IMR-90 (cell line): ENCODE results near the gene KDM4B. TPM values are rescaled to one million over a fixed set of nuclear protein-coding genes. Genes with fewer than 3 reads are reported as not detected.
A peak's percentile ranks its signal among the peaks of the same experiment; 100 is the strongest.

ENCODE experiments used
- ATAC-seq: fragments of 200-7000 bp; cut with Tn5 transposase; 2 replicates; pipeline ENCODE4 v1.9.1; 2020; ENCODE audit warnings: low read depth, mild to moderate bottlenecking, moderate library complexity
- BruUV-seq: library from RNA; stranded (reverse); fragments of 400-500 nt; replicated peaks from 2 replicates; lab custom pipeline; 2021; lab: Mats Ljungman, UMichigan
- CTCF ChIA-PET: fragments of 300-600 bp; formaldehyde crosslinking; extraction: SDS; loops from one replicate; lab custom pipeline; 2021; ENCODE audit warnings: antibody characterized with exemption; lab: Yijun Ruan, JAX
- POLR2A ChIA-PET: fragments of 300-600 bp; sonication (Branson Sonifier 250); formaldehyde crosslinking; loops from one replicate; lab custom pipeline; 2022; ENCODE audit warnings: antibody characterized with exemption; ENCODE audit not compliant: unreplicated experiment; lab: Charles Lee
- DNase-seq: peaks from one replicate; pipeline ENCODE4 v3.0.0; 2013
- H2AFZ ChIP-seq: replicated peaks from 2 replicates; pipeline ENCODE3; 2013; ENCODE audit warnings: low read length, mild to moderate bottlenecking; ENCODE audit not compliant: poor library complexity
- H2AK5ac ChIP-seq: 2 replicates; pipeline ENCODE4 v1.6.1; 2013; ENCODE audit warnings: low read depth, low read length, inconsistent platforms
- H2AK9ac ChIP-seq: replicated peaks from 2 replicates; pipeline ENCODE3; 2013; ENCODE audit warnings: mild to moderate bottlenecking, low read depth, low read length, moderate library complexity; ENCODE audit not compliant: poor library complexity
- H2BK120ac ChIP-seq: 2 replicates; pipeline ENCODE4 v1.6.1; 2013; ENCODE audit warnings: low read depth, low read length, inconsistent platforms
- H2BK15ac ChIP-seq: 3 replicates; pipeline ENCODE4 v1.6.1; 2013; ENCODE audit warnings: low read depth, low read length, inconsistent platforms
- H2BK20ac ChIP-seq: 2 replicates; pipeline ENCODE4 v1.6.1; 2013; ENCODE audit warnings: low read depth, mild to moderate bottlenecking, inconsistent platforms, low read length, moderate library complexity
- H2BK5ac ChIP-seq: 2 replicates; pipeline ENCODE4 v1.6.1; 2013; ENCODE audit warnings: mild to moderate bottlenecking, low read depth, low read length, inconsistent platforms; ENCODE audit not compliant: poor library complexity, severe bottlenecking
- H3K14ac ChIP-seq: replicated peaks from 2 replicates; pipeline ENCODE4 v1.6.1; 2013; ENCODE audit warnings: low read depth, low read length, inconsistent platforms
- H3K18ac ChIP-seq: 2 replicates; pipeline ENCODE4 v1.6.1; 2013; ENCODE audit warnings: low read depth, low read length, control low read depth
- H3K23ac ChIP-seq: 2 replicates; pipeline ENCODE4 v1.6.1; 2013; ENCODE audit warnings: low read depth, low read length, inconsistent platforms
- H3K27ac ChIP-seq: 2 replicates; pipeline ENCODE4 v1.5.1; 2013; ENCODE audit warnings: mild to moderate bottlenecking, control low read depth, low read length; ENCODE audit not compliant: insufficient read depth
- H3K27me3 ChIP-seq: 2 replicates; pipeline ENCODE4 v1.6.1; 2013; ENCODE audit warnings: low read length; ENCODE audit not compliant: control insufficient read depth, insufficient read depth
- H3K36me3 ChIP-seq: 2 replicates; pipeline ENCODE4 v1.6.1; 2013; ENCODE audit warnings: low read length, mixed read lengths; ENCODE audit not compliant: control insufficient read depth, insufficient read depth
- H3K4ac ChIP-seq: 2 replicates; pipeline ENCODE4 v1.6.1; 2013; ENCODE audit warnings: low read depth, low read length, inconsistent platforms
- H3K4me1 ChIP-seq: 2 replicates; pipeline ENCODE4 v1.6.1; 2013; ENCODE audit warnings: low read length, mixed read lengths; ENCODE audit not compliant: control insufficient read depth, insufficient read depth
- H3K4me2 ChIP-seq: 2 replicates; pipeline ENCODE4 v1.6.1; 2013; ENCODE audit warnings: low read depth, mild to moderate bottlenecking, control low read depth, low read length, moderate library complexity
- H3K4me3 ChIP-seq: 2 replicates; pipeline ENCODE4 v1.5.1; 2013; ENCODE audit warnings: low read depth, mild to moderate bottlenecking, control low read depth, low read length, moderate library complexity; ENCODE audit not compliant: insufficient read depth
- H3K56ac ChIP-seq: 2 replicates; pipeline ENCODE4 v1.6.1; 2013; ENCODE audit warnings: low read length, inconsistent platforms; ENCODE audit not compliant: insufficient read depth; ENCODE audit errors: extremely low read depth
- H3K79me1 ChIP-seq, 2 experiments: 2 replicates each; pipeline ENCODE4 v1.6.1; 2013; ENCODE audit warnings: low read length in 2 of 2, inconsistent platforms in 1 of 2, low read depth in 1 of 2
- H3K9ac ChIP-seq: 2 replicates; pipeline ENCODE4 v1.6.1; 2013; ENCODE audit warnings: low read depth, low read length, control low read depth
- H3K9me1 ChIP-seq: 2 replicates; pipeline ENCODE4 v1.6.1; 2013; ENCODE audit warnings: low read length, inconsistent platforms; ENCODE audit not compliant: insufficient read depth
- H3K9me3 ChIP-seq: 2 replicates; pipeline ENCODE4 v1.6.1; 2013; ENCODE audit warnings: low read length; ENCODE audit not compliant: control insufficient read depth, insufficient read depth
- H4K20me1 ChIP-seq: 2 replicates; pipeline ENCODE4 v1.6.1; 2013; ENCODE audit warnings: low read length, inconsistent platforms; ENCODE audit not compliant: insufficient read depth
- H4K5ac ChIP-seq: 2 replicates; pipeline ENCODE4 v1.6.1; 2013; ENCODE audit warnings: mild to moderate bottlenecking, low read depth, low read length, control low read depth
- H4K8ac ChIP-seq, 2 experiments: 2 replicates each; pipeline ENCODE4 v1.6.1; 2013; ENCODE audit warnings: low read depth in 2 of 2, low read length in 2 of 2, control low read depth in 1 of 2, inconsistent platforms in 1 of 2
- H4K91ac ChIP-seq: 2 replicates; pipeline ENCODE4 v1.6.1; 2013; ENCODE audit warnings: low read depth, low read length, inconsistent platforms; ENCODE audit not compliant: insufficient read depth
- CHD1 ChIP-seq: IDR thresholded peaks from 2 replicates; pipeline ENCODE4 v1.6.1; 2012; ENCODE audit warnings: low read depth, low read length, improper control_type of control experiment
- MAFK ChIP-seq: IDR thresholded peaks from 2 replicates; pipeline ENCODE4 v1.6.1; 2012; ENCODE audit warnings: low read depth, low read length, improper control_type of control experiment
- MXI1 ChIP-seq: IDR thresholded peaks from 2 replicates; pipeline ENCODE4 v1.6.1; 2012; ENCODE audit warnings: low read depth, mild to moderate bottlenecking, low read length, moderate library complexity, borderline replicate concordance
- POLR2A ChIP-seq: IDR thresholded peaks from 2 replicates; pipeline ENCODE4 v1.6.1; 2012; ENCODE audit warnings: mild to moderate bottlenecking, low read depth, low read length
- RFX5 ChIP-seq: IDR thresholded peaks from 2 replicates; pipeline ENCODE4 v1.8.0; 2012; ENCODE audit warnings: low read depth, mild to moderate bottlenecking, low read length, moderate library complexity
- USF2 ChIP-seq: fragments of 150-350 bp; IDR thresholded peaks from 2 replicates; pipeline ENCODE4 v1.6.1; 2017; ENCODE audit warnings: mild to moderate bottlenecking, antibody characterized with exemption, low read length, low read depth
- WGBS, 2 experiments: methylation state at CpG; one replicate each; pipeline versions ENCODE4 v1.1.5 to v1.1.7; 2013; ENCODE audit warnings: missing lambda C conversion rate in 2 of 2; ENCODE audit not compliant: insufficient read length in 1 of 2; ENCODE audit errors: extremely low coverage in 2 of 2; 5-methylcytosine and 5-hydroxymethylcytosine counted together
- dilution Hi-C: fragments of 300-500 bp; cut with HindIII; formaldehyde crosslinking; loops from one replicate; pipeline ENCODE4 v1.14.3; 2018; ENCODE audit warnings: low sequenced_read_pairs; ENCODE audit not compliant: unreplicated experiment
- in situ Hi-C: fragments of 300-500 bp; cut with MboI; formaldehyde crosslinking; loops from 3 replicates; pipeline ENCODE4 v1.14.3; 2019; ENCODE audit warnings: low sequenced_read_pairs, inconsistent platforms, mixed read lengths
- intact Hi-C: fragments of 100-400 bp; cut with micrococcal nuclease; formaldehyde crosslinking; loops from 2 replicates; pipeline ENCODE4 v1.10.0; 2022
- polyA plus RNA-seq, 3 experiments: library from polyadenylated mRNA; depleted of rRNA; stranded (reverse); fragments of >200 nt; gene quantifications; 2 replicates each; pipeline ENCODE4 v1.2.3, GENCODE V29; 2012; ENCODE audit warnings: low replicate concordance in 1 of 3
- total RNA-seq: library from RNA; depleted of rRNA; stranded (reverse); fragments of >200 nt; gene quantifications from 2 replicates; pipeline ENCODE4 v1.2.3, GENCODE V29; 2012

Gene KDM4B
- total and polyA plus RNA-seq, 2 of the 4 experiments (the other 2 are of a cell fraction): 5.0 to 17.9 TPM

- WGBS, 2 experiments: 100% methylated on average over 1 of the region's 3 CpGs; no CpG with 5 or more reads in 1 of the 2 experiments
- BruUV-seq: no TSS peak
- CTCF ChIA-PET: interaction anchor here (0.5 kb wide), 1 partner anchor 24 kb away, joined by 3 read pairs; no protein-coding TSS in a partner anchor
These were observed 209.9 kb downstream of the KDM4B start for GRCh38 chr19:5178841-5179240.

More at GRCh38 chr19:5178841-5179240, 209.9 kb downstream of the KDM4B start:
- Histone ChIP-seq H3K27me3 (no peaks in the 10 kb centered on the region), H3K36me3 (no peaks in the 10 kb centered on the region), H2BK15ac (no peak overlapping the region), H3K9ac (no peak overlapping the region), H4K5ac (no peak overlapping the region), H3K4me3 (no peak overlapping the region), H3K4ac (no peak overlapping the region; the same call in 1 of the 2 replicates), H3K9me3 (no peaks in the 10 kb centered on the region), H3K9me1 (no peaks in the 10 kb centered on the region), H4K91ac (no peak overlapping the region), H3K18ac (no peak overlapping the region), H2BK120ac (no peak overlapping the region; the same call in 1 of the 2 replicates), H2AK9ac (no peak overlapping the region), H3K79me1 (no peaks in the 10 kb centered on the region), H4K8ac (no peak overlapping the region; a peak in 1 of 4 replicates), H3K14ac (no peak overlapping the region; the same call in 1 of the 2 replicates), H2AK5ac (peak overlapping the region; percentile 18; the same call in 1 of the 2 replicates), H2BK5ac (no peak overlapping the region), H2BK20ac (0 out of 2 replicates have a peak overlapping the region, but pooled peaks have one; percentile 23), H3K4me2 (no peak overlapping the region), H3K4me1 (no peaks in the 10 kb centered on the region), H4K20me1 (no peaks in the 10 kb centered on the region), H3K56ac (no peak overlapping the region), H2AFZ (no peak overlapping the region), H3K27ac (no peak overlapping the region), H3K23ac (no peak overlapping the region)
- TF ChIP-seq CHD1: no peak
- TF ChIP-seq MXI1: no peak
- TF ChIP-seq POLR2A: no peak
- no peak for TF ChIP-seq MAFK
- TF ChIP-seq USF2: no peak
- TF ChIP-seq RFX5: no peak
- dilution Hi-C loops (no loop called here), in situ Hi-C loops (no loop called here), intact Hi-C loops (loop anchor here (10.0 kb wide), 1 partner anchor 166 kb away; the partner anchor contains the start of gene PTPRS)
- POLR2A ChIA-PET: no interaction called here
- no peak for DNase-seq
- no peak for ATAC-seq
